Pancreas (tissue), 10 donors: Measurements from ENCODE around the gene KLF7. TPM values are rescaled to one million over a fixed set of nuclear protein-coding genes. Genes with fewer than 3 reads are reported as not detected.

Experiments used
- ATAC-seq, 4 donors: fragments of 200-7000 bp; cut with Tn5 transposase; one replicate each; pipeline versions ENCODE4 v1.8.0 to v1.9.1; 2020; ENCODE audit warnings: mild to moderate bottlenecking in 4 of 4, moderate library complexity in 4 of 4
- DNase-seq, 6 donors: peaks; one replicate each; pipeline ENCODE4 v3.0.0-alpha.2; 2020
- FAIRE-seq: peaks from 2 replicates; lab custom pipeline; 2012; peaks lifted over from hg19 to GRCh38; lab: Jason Lieb, UNC
- H3K27ac ChIP-seq, 4 donors: fragments of 200-600 bp; sonication (generic); 1 replicate in 3 of 4; 2 replicates in 1 of 4; pipeline versions ENCODE4 v1.5.0 to v1.8.0; 2020
- H3K27me3 ChIP-seq, 4 donors: fragments of 200-600 bp; one replicate each; pipeline ENCODE4 v1.8.0; 2021
- H3K36me3 ChIP-seq, 3 donors: fragments of 200-600 bp; sonication (generic) in 1 of 3; one replicate each; pipeline versions ENCODE4 v1.5.0 to v1.8.0; 2020 to 2021
- H3K4me1 ChIP-seq, 3 donors: fragments of 200-600 bp; one replicate each; pipeline ENCODE4 v1.8.0; 2021
- H3K4me3 ChIP-seq, 4 donors: fragments of 200-600 bp; sonication (generic) in 2 of 4; one replicate each; pipeline versions ENCODE4 v1.5.0 to v1.8.0; 2020 to 2021
- H3K9me3 ChIP-seq, 4 donors: fragments of 200-600 bp; one replicate each; pipeline ENCODE4 v1.8.0; 2021
- CTCF ChIP-seq, 4 donors: fragments of 200-600 bp; sonication (generic) in 3 of 4; IDR thresholded peaks; one replicate each; pipeline versions ENCODE4 v1.5.0 to v1.8.0; 2021; ENCODE audit warnings: antibody characterized with exemption in 4 of 4
- WGBS, 2 donors: extraction: QIAGEN DNeasy Blood & Tissue Kit; methylation state at CpG; one replicate each; pipeline ENCODE4 v1.1.7; 2013; 5-methylcytosine and 5-hydroxymethylcytosine counted together
- intact Hi-C, 3 donors: fragments of 100-400 bp; cut with DNase I; formaldehyde crosslinking; loops; one replicate each; pipeline versions ENCODE4 v1.11.1 to v1.14.2; 2022
- polyA plus RNA-seq, 2 donors: library from polyadenylated mRNA; stranded (reverse); fragments of 200-250 nt; gene quantifications; one replicate each; pipeline ENCODE4 v1.2.3, GENCODE V29; 2013
- total RNA-seq, 6 donors: library from RNA; stranded (reverse); fragmentation: NEBNext Ultra II Directional in 4 of 6; extraction: Animal tissue kit (Norgen Biotek cat#: 25700) in 4 of 6; gene quantifications; one replicate each; pipeline versions ENCODE4 v1.2.1 to v1.2.4, GENCODE V29; 2021 to 2023
- donor health status: healthy with polysubstance abuse.
- donor health status: DM: no; HTN: no; CAD: no; lungs with moderate emphysema.
- donor health status: DM: no; HTN: no; CAD: no.
- donor health status: control.
- donor health status: control.
- donor health status: Bipolar disorder and iron deficiency.
- donor health status: DM: yes; HTN: yes; CAD: no.
- donor health status: DM: no; HTN: no; CAD: no.
- donor health status: DM: no; HTN: no; CAD: no.
- donor health status: DM: yes; HTN: yes; CAD: no.

The KLF7 gene
- total and polyA plus RNA-seq, 8 donors = 2.4 to 15.0 (median 5.6) TPM

GRCh38 chr2:207066791-207067460, 98.8 kb downstream of the KLF7 start:
- no peaks in the 10 kb centered on the region for H3K4me1 ChIP-seq
- no peak overlapping the region for H3K4me3 ChIP-seq
- WGBS, 2 donors = 34 to 43% methylated on average over 3 of the region's 3 CpGs
- DNase-seq (no peak), FAIRE-seq (no peak), ATAC-seq (no peak)
- intact Hi-C loops = no loop called here
- no peaks in the 10 kb centered on the region for H3K36me3 ChIP-seq
- no peaks in the 10 kb centered on the region for H3K9me3 ChIP-seq
- H3K27ac ChIP-seq = no peak overlapping the region
- no peaks in the 10 kb centered on the region for H3K27me3 ChIP-seq
- no peak for TF ChIP-seq CTCF (IDR thresholded peaks at IDR 0.05)

GRCh38 chr2:207066166-207066565, 99.6 kb downstream of the KLF7 start:
- ATAC-seq (no peak), DNase-seq (no peak), FAIRE-seq (no peak)
- Histone ChIP-seq H3K27ac (no peak overlapping the region), H3K9me3 (no peaks in the 10 kb centered on the region), H3K4me3 (no peak overlapping the region), H3K36me3 (no peaks in the 10 kb centered on the region), H3K27me3 (no peaks in the 10 kb centered on the region), H3K4me1 (no peaks in the 10 kb centered on the region)
- intact Hi-C loops = no loop called here
- 23 to 24% methylated on average over 2 of the region's 2 CpGs for WGBS, 2 donors
- no peak for TF ChIP-seq CTCF (IDR thresholded peaks at IDR 0.05)

- WGBS, 2 donors = 65 to 72% methylated on average over 11 of the region's 11 CpGs
- DNase-seq (no peak), ATAC-seq (no peak), FAIRE-seq (no peak)
- H3K4me3 ChIP-seq = no peak overlapping the region
- no peaks in the 10 kb centered on the region for H3K4me1 ChIP-seq
- H3K27ac ChIP-seq = no peak overlapping the region
- TF ChIP-seq CTCF (IDR thresholded peaks at IDR 0.05) = no peak
- intact Hi-C loops = no loop called here
- H3K36me3 ChIP-seq = no peaks in the 10 kb centered on the region
- no peaks in the 10 kb centered on the region for H3K9me3 ChIP-seq
- H3K27me3 ChIP-seq = no peaks in the 10 kb centered on the region
Measured at GRCh38 chr2:207064128-207064690, 101.5 kb downstream of the KLF7 start.

- no peak for TF ChIP-seq CTCF (IDR thresholded peaks at IDR 0.05)
- no peak for ATAC-seq
- no peaks in the 10 kb centered on the region for H3K27me3 ChIP-seq
- intact Hi-C loops = no loop called here
- no peak overlapping the region for H3K4me3 ChIP-seq
- H3K27ac ChIP-seq = no peak overlapping the region
- no peaks in the 10 kb centered on the region for H3K36me3 ChIP-seq
- WGBS, 2 donors = 60 to 74% methylated on average over 1 of the region's 1 CpG
- DNase-seq = no peak
- H3K4me1 ChIP-seq = no peaks in the 10 kb centered on the region
- FAIRE-seq = no peak
- no peaks in the 10 kb centered on the region for H3K9me3 ChIP-seq
Measured at GRCh38 chr2:207061181-207061580, 104.6 kb downstream of the KLF7 start.

GRCh38 chr2:207055257-207055656, 110.5 kb downstream of the KLF7 start:
- no peak for TF ChIP-seq CTCF (IDR thresholded peaks at IDR 0.05)
- Histone ChIP-seq H3K27ac (no peak overlapping the region), H3K4me1 (no peaks in the 10 kb centered on the region), H3K27me3 (no peaks in the 10 kb centered on the region), H3K36me3 (no peaks in the 10 kb centered on the region), H3K9me3 (no peaks in the 10 kb centered on the region), H3K4me3 (no peak overlapping the region)
- ATAC-seq = no peak
- no peak for FAIRE-seq
- no peak for DNase-seq
- intact Hi-C loops = no loop called here
- WGBS, 2 donors = 77 to 84% methylated on average over 6 of the region's 6 CpGs
